Measurements from ENCODE around the gene AVPR2.
A peak's percentile ranks its signal among the peaks of the same experiment; 100 is the strongest.

AVPR2 gene

DNA sequence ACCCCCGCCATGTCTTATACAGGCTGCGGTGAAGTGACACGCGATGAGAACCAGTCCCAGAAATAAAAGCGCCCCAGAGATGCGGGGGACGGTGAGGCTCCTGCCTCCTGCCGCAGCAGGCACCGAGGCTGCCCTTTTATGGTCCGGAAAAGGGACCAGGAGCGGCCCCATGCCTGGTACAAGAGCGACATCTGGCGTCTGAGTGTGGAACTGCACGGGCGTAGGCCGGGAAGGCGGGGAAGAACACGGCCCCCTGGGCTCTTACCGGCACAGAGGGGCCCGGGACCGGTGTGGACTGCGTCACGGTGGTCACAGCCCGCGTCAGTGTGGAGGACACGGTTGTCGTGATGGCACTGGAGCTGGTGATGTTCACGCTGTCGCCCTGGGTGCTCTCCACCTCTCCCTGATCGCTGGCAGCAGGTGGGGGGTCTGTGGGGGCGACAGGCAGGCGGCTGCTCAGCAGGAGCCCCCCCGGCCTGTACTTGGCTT is 48.9 kb downstream of the AVPR2 start (continued):
- no peak for TF ChIP-seq ATF2 (tag by site-specific recombination; IDR thresholded peaks at IDR 0.05; ENCODE audit: low read depth)
- no peak for TF ChIP-seq ZNF830 (tag by site-specific recombination; IDR thresholded peaks at IDR 0.05; ENCODE audit: low read depth)
- no peak for TF ChIP-seq ZNF571 (tag by site-specific recombination; IDR thresholded peaks at IDR 0.05)
- TF ChIP-seq ZNF518A (tag by site-specific recombination; conservative IDR thresholded peaks at IDR 0.05; ENCODE audit: low read depth), result no peak
- TF ChIP-seq ZNF670 (tag by site-specific recombination; IDR thresholded peaks at IDR 0.05; ENCODE audit: low read depth), result no peak
- no peak for TF ChIP-seq TRIM28 (IDR thresholded peaks at IDR 0.05; ENCODE audit: borderline replicate concordance, low read length)
- peak; percentile 68; the same call in 1 of the 2 replicates for TF ChIP-seq ZNF610 (tag by site-specific recombination; IDR thresholded peaks at IDR 0.05; ENCODE audit: borderline replicate concordance)
- TF ChIP-seq ZBTB11 (tag by site-specific recombination; conservative IDR thresholded peaks at IDR 0.05; ENCODE audit: low read depth), result no peak
- no peak for TF ChIP-seq YY2 (tag by site-specific recombination; IDR thresholded peaks at IDR 0.05)
- TF ChIP-seq HOXC10 (CRISPR knock-in tag; IDR thresholded peaks at IDR 0.05), result 0 out of 2 replicates have a peak, but pooled peaks have one; percentile 66
- TF ChIP-seq, protein P1, sequence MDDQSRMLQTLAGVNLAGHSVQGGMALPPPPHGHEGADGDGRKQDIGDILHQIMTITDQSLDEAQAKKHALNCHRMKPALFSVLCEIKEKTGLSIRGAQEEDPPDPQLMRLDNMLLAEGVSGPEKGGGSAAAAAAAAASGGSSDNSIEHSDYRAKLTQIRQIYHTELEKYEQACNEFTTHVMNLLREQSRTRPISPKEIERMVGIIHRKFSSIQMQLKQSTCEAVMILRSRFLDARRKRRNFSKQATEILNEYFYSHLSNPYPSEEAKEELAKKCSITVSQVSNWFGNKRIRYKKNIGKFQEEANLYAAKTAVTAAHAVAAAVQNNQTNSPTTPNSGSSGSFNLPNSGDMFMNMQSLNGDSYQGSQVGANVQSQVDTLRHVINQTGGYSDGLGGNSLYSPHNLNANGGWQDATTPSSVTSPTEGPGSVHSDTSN (CRISPR knock-in tag; IDR thresholded peaks at IDR 0.05), result 0 out of 2 replicates have a peak, but pooled peaks have one; percentile 64
- no peak for TF ChIP-seq ZNF623 (tag by site-specific recombination; IDR thresholded peaks at IDR 0.05)
- no peak for TF ChIP-seq ZNF239 (tag by site-specific recombination; IDR thresholded peaks at IDR 0.05)
- TF ChIP-seq ZNF324 (tag by site-specific recombination; IDR thresholded peaks at IDR 0.05), result no peak
- no peak for TF ChIP-seq ZSCAN18 (tag by site-specific recombination; IDR thresholded peaks at IDR 0.05)
- TF ChIP-seq ZNF211 (tag by site-specific recombination; IDR thresholded peaks at IDR 0.05; ENCODE audit: low read depth), result no peak
- TF ChIP-seq ZNF280C (tag by site-specific recombination; IDR thresholded peaks at IDR 0.05), result no peak
- TF ChIP-seq SCRT2 (tag by site-specific recombination; IDR thresholded peaks at IDR 0.05), result peak; percentile 95
- TF ChIP-seq GFI1B (tag by site-specific recombination; IDR thresholded peaks at IDR 0.05), result no peak
- peak; percentile 32; the same call in 1 of the 2 replicates for TF ChIP-seq SP7 (tag by site-specific recombination; IDR thresholded peaks at IDR 0.05)
- no peak for TF ChIP-seq HOXD13 (CRISPR knock-in tag; IDR thresholded peaks at IDR 0.05; ENCODE audit: borderline replicate concordance)
- TF ChIP-seq GLIS1 (tag by site-specific recombination; IDR thresholded peaks at IDR 0.05), result peak; percentile 96
- TF ChIP-seq ZNF311 (tag by site-specific recombination; IDR thresholded peaks at IDR 0.05; ENCODE audit: borderline replicate concordance), result no peak
- TF ChIP-seq ZNF621 (tag by site-specific recombination; IDR thresholded peaks at IDR 0.05), result no peak
- TF ChIP-seq MYNN (tag by site-specific recombination; IDR thresholded peaks at IDR 0.05; ENCODE audit: borderline replicate concordance), result 0 out of 2 replicates have a peak, but pooled peaks have one; percentile 14
- no peak for TF ChIP-seq ZNF624 (tag by site-specific recombination; IDR thresholded peaks at IDR 0.05)
